ENCODE data around the gene GPR137. TPM values are rescaled to one million over a fixed set of nuclear protein-coding genes. Genes with fewer than 3 reads are reported as not detected.

Gene GPR137
- total RNA-seq, 1 experiment from 2014 or later = 24.4 TPM

DNA sequence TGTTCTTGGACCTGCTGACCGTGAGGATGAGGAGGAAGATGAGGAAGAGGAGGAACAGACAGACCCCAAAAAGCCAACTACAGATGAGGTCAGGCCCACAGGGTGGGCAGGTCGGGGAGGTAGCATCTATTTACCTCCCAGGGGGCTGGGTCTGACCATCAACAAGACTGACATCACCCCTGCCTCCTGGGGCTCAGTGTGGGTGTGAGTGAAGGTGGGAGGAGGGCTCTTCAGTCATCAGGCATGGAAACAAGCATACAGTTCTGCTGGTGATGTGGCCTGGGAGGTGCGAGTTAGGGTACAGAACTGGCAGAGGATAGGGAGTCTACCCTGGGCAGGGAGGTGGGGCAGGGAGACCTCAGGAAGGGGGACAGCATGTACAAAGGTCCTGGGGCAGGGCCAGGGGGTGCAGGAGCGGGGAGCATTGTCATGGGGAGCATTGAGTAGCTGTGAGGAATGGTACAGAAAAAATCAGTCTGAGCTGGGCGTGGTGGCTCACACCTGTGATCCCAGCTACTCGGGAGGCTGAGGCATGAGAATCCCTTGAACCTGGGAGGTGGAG, 25.4 kb upstream of the GPR137 start:
- peaks cover 32 to 60% of the 10 kb centered on the region in 2 experiments; a peak in 3 of 4 replicates for H3K36me3 ChIP-seq (ENCODE audit: control insufficient read depth in 1 of 2, insufficient read depth in 2 of 2, low read length in 2 of 2)
- RAD21 ChIA-PET (ENCODE audit: low non-redundant PET in 1 of 2, low total read pairs in 2 of 2, uncharacterized antibody in 2 of 2, unreplicated experiment in 2 of 2) = no interaction called here

GRCh38 chr11:64261556-64262080, 24.0 kb upstream of the GPR137 start:
- RAD21 ChIA-PET (ENCODE audit: low non-redundant PET in 1 of 2, low total read pairs in 2 of 2, uncharacterized antibody in 2 of 2, unreplicated experiment in 2 of 2) = no interaction called here
- POLR2A ChIA-PET = interaction anchor here (0.9 kb wide), 2 partner anchors 9 to 93 kb away, joined by 3 read pairs; no protein-coding TSS in a partner anchor
- H3K27me3 ChIP-seq (ENCODE audit: insufficient read depth, low read length) = no peaks in the 10 kb centered on the region
- no peak overlapping the region for H3K4me3 ChIP-seq (replicated peaks in 1 of 2; ENCODE audit: low read depth in 1 of 2, low read length in 2 of 2)
- DNase-seq (ENCODE audit: low read depth, low spot score) (no peak), ATAC-seq (no peak)
- H3K9ac ChIP-seq (ENCODE audit: low read length) = no peak overlapping the region
- peaks cover 24 to 55% of the 10 kb centered on the region in 2 experiments; a peak in 3 of 4 replicates for H3K36me3 ChIP-seq (ENCODE audit: control insufficient read depth in 1 of 2, insufficient read depth in 2 of 2, low read length in 2 of 2)
- no TSS peak for BruUV-seq (replicated peaks)
- H3K4me2 ChIP-seq (ENCODE audit: low read length) = no peak overlapping the region
- H3K27ac ChIP-seq (ENCODE audit: low read depth, low read length) = no peak overlapping the region
- CTCF ChIA-PET = no interaction called here
- no peak overlapping the region for H2AFZ ChIP-seq (ENCODE audit: low read depth, low read length, poor library complexity, severe bottlenecking)
- no peaks in the 10 kb centered on the region for H3K9me3 ChIP-seq (ENCODE audit: control insufficient read depth in 1 of 2, insufficient read depth in 1 of 2, low read depth in 1 of 2, low read length in 2 of 2)
- peaks cover 6% of the 10 kb centered on the region; the same call in 1 of the 2 replicates for H3K79me2 ChIP-seq (ENCODE audit: insufficient read depth, low read length)
- H3K4me1 ChIP-seq (ENCODE audit: control insufficient read depth in 1 of 2, insufficient read depth in 2 of 2, low read length in 2 of 2) = peaks cover 2 to 3% of the 10 kb centered on the region in 2 experiments; a peak in 3 of 4 replicates
- H4K20me1 ChIP-seq (ENCODE audit: insufficient read depth) = no peaks in the 10 kb centered on the region
- H3K9me2 ChIP-seq (ENCODE audit: insufficient read depth) = no peaks in the 10 kb centered on the region
- intact Hi-C loops (cut with micrococcal nuclease) = no loop called here
- TF ChIP-seq ZNF274 (IDR thresholded peaks at IDR 0.05; ENCODE audit: low read depth, low read length) (no peak), CTCF (IDR thresholded peaks at IDR 0.05 in 2 of 3, conservative IDR thresholded peaks at IDR 0.05 in 1 of 3; ENCODE audit: borderline replicate concordance in 1 of 3, insufficient read depth in 1 of 3, low read depth in 2 of 3, low read length in 2 of 3) (no peak), EZH2 (IDR thresholded peaks at IDR 0.05) (no peak), TCF7L2 (IDR thresholded peaks at IDR 0.05; ENCODE audit: borderline replicate concordance, extremely low read depth, insufficient read depth, insufficient read length) (no peak), JUND (IDR thresholded peaks at IDR 0.05) (no peak), SP1 (IDR thresholded peaks at IDR 0.05; ENCODE audit: low read depth) (no peak), MAX (IDR thresholded peaks at IDR 0.05) (no peak), SIN3A (IDR thresholded peaks at IDR 0.05; ENCODE audit: low read depth) (no peak), SRF (IDR thresholded peaks at IDR 0.05; ENCODE audit: low read depth) (no peak), YY1 (IDR thresholded peaks at IDR 0.05; ENCODE audit: extremely low read depth, insufficient replicate concordance, low read depth, low read length) (no peak), RAD21 (IDR thresholded peaks at IDR 0.05; ENCODE audit: low read depth) (no peak), CEBPB (IDR thresholded peaks at IDR 0.05; ENCODE audit: low read depth) (no peak)

More for the DNA sequence above, 25.4 kb upstream of the GPR137 start:
- Histone ChIP-seq H3K27ac (ENCODE audit: low read depth, low read length) (no peak overlapping the region), H3K4me3 (replicated peaks in 1 of 2; ENCODE audit: low read depth in 1 of 2, low read length in 2 of 2) (no peak overlapping the region), H3K9me3 (ENCODE audit: control insufficient read depth in 1 of 2, insufficient read depth in 1 of 2, low read depth in 1 of 2, low read length in 2 of 2) (no peaks in the 10 kb centered on the region), H4K20me1 (ENCODE audit: insufficient read depth) (no peaks in the 10 kb centered on the region), H3K4me1 (ENCODE audit: control insufficient read depth in 1 of 2, insufficient read depth in 2 of 2, low read length in 2 of 2) (peaks cover 4 to 11% of the 10 kb centered on the region in 2 experiments; a peak in 3 of 4 replicates), H3K9me2 (ENCODE audit: insufficient read depth) (no peaks in the 10 kb centered on the region), H3K27me3 (ENCODE audit: insufficient read depth, low read length) (no peaks in the 10 kb centered on the region), H2AFZ (ENCODE audit: low read depth, low read length, poor library complexity, severe bottlenecking) (no peak overlapping the region), H3K9ac (ENCODE audit: low read length) (no peak overlapping the region), H3K79me2 (ENCODE audit: insufficient read depth, low read length) (peaks cover 6% of the 10 kb centered on the region; the same call in 1 of the 2 replicates), H3K4me2 (ENCODE audit: low read length) (no peak overlapping the region)
- ATAC-seq = no peak
- POLR2A ChIA-PET = no interaction called here
- CTCF ChIA-PET = no interaction called here
- no TSS peak for BruUV-seq (replicated peaks)
- intact Hi-C loops (cut with micrococcal nuclease) = no loop called here
- no peak for DNase-seq (ENCODE audit: low read depth, low spot score)
- TF ChIP-seq ZBTB33 (IDR thresholded peaks at IDR 0.05; ENCODE audit: extremely low read depth, insufficient replicate concordance, low read length) (no peak), CBX3 (IDR thresholded peaks at IDR 0.05; ENCODE audit: low read depth) (no peak)

Data from HCT116 (cell line).